Measurements from ENCODE around the gene HSD17B12. TPM values are rescaled to one million over a fixed set of nuclear protein-coding genes. Genes with fewer than 3 reads are reported as not detected.

HSD17B12 gene
- total RNA-seq, 4 donors from 2014 or later, result 38.8 to 52.7 (median 41.8) TPM

DNA sequence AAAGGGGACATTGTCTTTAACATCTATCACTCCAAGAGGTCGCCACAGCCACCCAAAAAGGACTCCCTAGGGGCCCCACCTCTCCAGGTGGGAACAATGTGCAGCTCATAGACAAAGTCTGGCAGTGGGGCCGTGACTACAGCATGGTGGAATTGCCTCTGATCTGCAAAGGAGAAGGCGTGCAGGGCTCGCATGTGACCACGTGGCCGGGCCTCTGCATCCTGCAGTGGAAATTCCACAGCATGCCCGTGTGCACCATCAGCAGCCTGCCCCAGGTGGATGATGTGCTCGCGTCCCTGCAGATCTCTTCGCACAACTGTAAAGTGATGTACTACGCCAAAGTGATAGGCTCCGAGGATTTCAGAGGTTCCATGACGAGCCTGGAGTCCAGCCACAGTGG is 218.6 kb downstream of the HSD17B12 start:
- H3K9me3 ChIP-seq, result no peaks in the 10 kb centered on the region
- H3K4me3 ChIP-seq, result no peak overlapping the region
- no peak for DNase-seq (ENCODE audit: extremely low spot score)
- WGBS, result 91% methylated on average over 13 of the region's 13 CpGs
- intact Hi-C loops (cut with DNase I), result no loop called here
- peaks cover 0 to 3% (median 0%) of the 10 kb centered on the region in 4 donors for H3K4me1 ChIP-seq
- H3K27ac ChIP-seq (replicated peaks in 1 of 4), result no peak overlapping the region
- TF ChIP-seq CTCF (IDR thresholded peaks at IDR 0.05), result no peak
- no peak for TF ChIP-seq EP300 (IDR thresholded peaks at IDR 0.05)
- no peak for TF ChIP-seq POLR2A (IDR thresholded peaks at IDR 0.05; ENCODE audit: low read depth)
- no peak for TF ChIP-seq POLR2AphosphoS5 (IDR thresholded peaks at IDR 0.05)
- peaks cover 41 to 89% (median 73%) of the 10 kb centered on the region in 4 donors for H3K36me3 ChIP-seq
- H3K27me3 ChIP-seq, result no peaks in the 10 kb centered on the region

DNA sequence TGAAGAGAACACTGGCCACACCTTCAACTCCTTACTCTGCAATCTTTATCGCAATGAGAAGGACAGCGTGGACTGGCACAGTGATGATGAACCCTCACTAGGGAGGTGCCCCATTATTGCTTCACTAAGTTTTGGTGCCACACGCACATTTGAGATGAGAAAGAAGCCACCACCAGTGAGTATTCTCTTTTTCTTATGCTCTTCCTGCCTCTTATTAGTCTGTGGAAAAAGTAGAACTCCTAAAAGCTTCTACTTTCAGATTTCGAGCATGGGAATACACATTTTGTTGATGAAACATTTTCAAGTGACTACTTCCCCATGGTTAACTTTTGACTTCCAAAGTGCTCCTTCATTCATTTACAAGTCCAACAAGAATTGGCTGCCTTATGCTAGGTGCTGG is 221.0 kb downstream of the HSD17B12 start:
- peaks cover 41 to 68% (median 62%) of the 10 kb centered on the region in 4 donors for H3K36me3 ChIP-seq
- no peak for DNase-seq (ENCODE audit: extremely low spot score)
- no peaks in the 10 kb centered on the region for H3K9me3 ChIP-seq
- WGBS, result 93% methylated on average over 4 of the region's 4 CpGs
- H3K4me3 ChIP-seq, result no peak overlapping the region
- H3K27ac ChIP-seq (replicated peaks in 1 of 4), result no peak overlapping the region
- no peak for TF ChIP-seq POLR2AphosphoS5 (IDR thresholded peaks at IDR 0.05)
- TF ChIP-seq CTCF (IDR thresholded peaks at IDR 0.05), result no peak
- TF ChIP-seq EP300 (IDR thresholded peaks at IDR 0.05), result no peak
- TF ChIP-seq POLR2A (IDR thresholded peaks at IDR 0.05; ENCODE audit: low read depth), result no peak
- H3K27me3 ChIP-seq, result no peaks in the 10 kb centered on the region
- peaks cover 16 to 21% (median 16%) of the 10 kb centered on the region in 4 donors for H3K4me1 ChIP-seq
- intact Hi-C loops (cut with DNase I), result no loop called here

DNA sequence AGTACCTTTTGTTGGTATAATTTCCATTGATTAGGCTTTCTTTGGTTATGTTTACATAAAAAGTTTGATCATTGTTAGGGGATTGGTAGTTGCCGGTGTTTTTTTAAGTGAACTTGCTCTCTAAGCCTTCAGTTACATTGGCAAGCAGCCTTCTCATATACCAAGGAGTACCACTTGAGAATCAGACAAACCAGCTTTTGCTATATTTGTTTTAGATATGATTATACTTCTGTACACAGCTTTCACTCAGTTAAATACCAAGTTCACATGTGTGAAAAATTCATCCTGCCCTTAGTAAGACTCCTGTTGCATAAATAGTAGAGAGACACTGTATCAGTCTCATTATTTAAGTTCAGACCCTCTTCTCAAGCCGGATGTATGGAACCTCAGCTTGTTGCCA is 222.5 kb downstream of the HSD17B12 start:
- Histone ChIP-seq H3K27ac (replicated peaks in 1 of 4) (no peak overlapping the region), H3K9me3 (no peaks in the 10 kb centered on the region), H3K36me3 (peaks cover 31 to 58% (median 47%) of the 10 kb centered on the region in 4 donors), H3K4me3 (no peak overlapping the region), H3K27me3 (no peaks in the 10 kb centered on the region), H3K4me1 (peaks cover 16 to 21% (median 16%) of the 10 kb centered on the region in 4 donors)
- 87% methylated on average over 2 of the region's 2 CpGs for WGBS
- no peak for DNase-seq (ENCODE audit: extremely low spot score)
- TF ChIP-seq POLR2A (IDR thresholded peaks at IDR 0.05; ENCODE audit: low read depth) (no peak), CTCF (IDR thresholded peaks at IDR 0.05) (no peak), POLR2AphosphoS5 (IDR thresholded peaks at IDR 0.05) (no peak), EP300 (IDR thresholded peaks at IDR 0.05) (no peak)
- intact Hi-C loops (cut with DNase I), result no loop called here

- no peaks in the 10 kb centered on the region for H3K9me3 ChIP-seq
- intact Hi-C loops (cut with DNase I), result no loop called here
- H3K4me3 ChIP-seq, result no peak overlapping the region
- no peak for TF ChIP-seq EP300 (IDR thresholded peaks at IDR 0.05)
- no peak for TF ChIP-seq POLR2A (IDR thresholded peaks at IDR 0.05; ENCODE audit: low read depth)
- TF ChIP-seq CTCF (IDR thresholded peaks at IDR 0.05), result no peak
- TF ChIP-seq POLR2AphosphoS5 (IDR thresholded peaks at IDR 0.05), result no peak
- H3K27ac ChIP-seq (replicated peaks in 1 of 4), result no peak overlapping the region
- DNase-seq (ENCODE audit: extremely low spot score), result no peak
- H3K36me3 ChIP-seq, result peaks cover 30 to 50% (median 38%) of the 10 kb centered on the region in 4 donors
- no peaks in the 10 kb centered on the region for H3K27me3 ChIP-seq
- 98% methylated on average over 4 of the region's 4 CpGs for WGBS
- peaks cover 16 to 21% (median 16%) of the 10 kb centered on the region in 4 donors for H3K4me1 ChIP-seq
Observed at GRCh38 chr11:43903969-43904368, 223.4 kb downstream of the HSD17B12 start.
